GM11168 (cell line): ENCODE results near the gene MUC7.

Source experiments
- in situ Hi-C: fragments of 300-500 bp; cut with MboI; formaldehyde crosslinking; loops from one replicate; pipeline ENCODE4 v1.12.0; 2022; ENCODE audit warnings: low sequenced_read_pairs; ENCODE audit not compliant: unreplicated experiment

The MUC7 gene

GRCh38 chr4:70471897-70472296 is at the start of gene MUC7:
TSS of gene MUC7 (plus strand) at chr4:70472197. CDS start at chr4:70474022, 1,825 bp downstream.
- in situ Hi-C loops, result no loop called here

- in situ Hi-C loops, result no loop called here
Measured at GRCh38 chr4:70425306-70425705, 46.7 kb upstream of the MUC7 start.

- in situ Hi-C loops, result no loop called here
Measured at GRCh38 chr4:70426789-70427188, 45.2 kb upstream of the MUC7 start.

GRCh38 chr4:70437197-70437596 is 34.8 kb upstream of the MUC7 start:
- in situ Hi-C loops, result no loop called here

- in situ Hi-C loops, result no loop called here
Measured at GRCh38 chr4:70442474-70442873, 29.5 kb upstream of the MUC7 start.

GRCh38 chr4:70443329-70443728 is 28.7 kb upstream of the MUC7 start:
- in situ Hi-C loops, result no loop called here

GRCh38 chr4:70449220-70449619 is 22.8 kb upstream of the MUC7 start:
- in situ Hi-C loops, result no loop called here

GRCh38 chr4:70452946-70453345 is 19.1 kb upstream of the MUC7 start:
- in situ Hi-C loops, result no loop called here

- in situ Hi-C loops, result no loop called here
Measured at GRCh38 chr4:70463335-70463734, 8.7 kb upstream of the MUC7 start.

GRCh38 chr4:70473679-70474078 is 1.7 kb downstream of the MUC7 start:
- in situ Hi-C loops, result no loop called here

- in situ Hi-C loops, result no loop called here
Measured at GRCh38 chr4:70488748-70489147, 16.8 kb downstream of the MUC7 start.

- in situ Hi-C loops, result no loop called here
Measured at GRCh38 chr4:70496231-70496630, 24.2 kb downstream of the MUC7 start.

- in situ Hi-C loops, result loop anchor here (10.0 kb wide), 1 partner anchor 187 kb away; no protein-coding TSS in a partner anchor
Measured at GRCh38 chr4:70501838-70502237, 29.8 kb downstream of the MUC7 start.

GRCh38 chr4:70504733-70505132 is 32.7 kb downstream of the MUC7 start:
- in situ Hi-C loops, result loop anchor here (10.0 kb wide), 1 partner anchor 190 kb away; no protein-coding TSS in a partner anchor

- in situ Hi-C loops, result loop anchor here (10.0 kb wide), 1 partner anchor 190 kb away; no protein-coding TSS in a partner anchor
Measured at GRCh38 chr4:70505151-70505748, 33.3 kb downstream of the MUC7 start.

- in situ Hi-C loops, result loop anchor here (10.0 kb wide), 1 partner anchor 194 kb away; no protein-coding TSS in a partner anchor
Measured at GRCh38 chr4:70508801-70509200, 36.8 kb downstream of the MUC7 start.

GRCh38 chr4:70511365-70511764 is 39.4 kb downstream of the MUC7 start:
- in situ Hi-C loops, result no loop called here

- in situ Hi-C loops, result no loop called here
Measured at GRCh38 chr4:70515367-70516250, 43.6 kb downstream of the MUC7 start.

- in situ Hi-C loops, result no loop called here
Measured at GRCh38 chr4:70518269-70518668, 46.3 kb downstream of the MUC7 start, which contains the start of gene AMTN. TSS of gene AMTN (plus strand) at chr4:70518569. CDS start at chr4:70518778, 209 bp downstream.

GRCh38 chr4:70518716-70519115 is 46.7 kb downstream of the MUC7 start:
- in situ Hi-C loops, result no loop called here

- in situ Hi-C loops, result no loop called here
Measured at GRCh38 chr4:70522626-70523025, 50.6 kb downstream of the MUC7 start.
